BE2C (cell line): Measurements from ENCODE around the gene LDLRAD4.

Source experiments
- DNase-seq: peaks from one replicate; pipeline ENCODE4 v3.0.0-alpha.2; 2020
- H3K27me3 ChIP-seq: fragments of 250-450 bp; sonication (Bioruptor Pico); 2 replicates; pipeline ENCODE4 v1.5.1; 2020; ENCODE audit warnings: mild to moderate bottlenecking
- H3K36me3 ChIP-seq: fragments of 250-450 bp; sonication (Bioruptor Pico); 2 replicates; pipeline ENCODE4 v1.5.1; 2020; ENCODE audit warnings: mild to moderate bottlenecking
- H3K4me1 ChIP-seq: fragments of 250-450 bp; sonication (Bioruptor Pico); 2 replicates; pipeline ENCODE4 v1.5.1; 2020
- H3K4me3 ChIP-seq: 2 replicates; pipeline ENCODE4 v1.5.1; 2011; ENCODE audit warnings: low read depth, low read length
- H3K9me3 ChIP-seq: fragments of 250-450 bp; sonication (Bioruptor Pico); 2 replicates; pipeline ENCODE4 v1.5.1; 2020
- CTCF ChIP-seq: IDR thresholded peaks from 2 replicates; pipeline ENCODE4 v1.5.1; 2012; ENCODE audit warnings: mild to moderate bottlenecking, low read depth, low read length

LDLRAD4 gene

GRCh38 chr18:13389491-13390131 lies 171.1 kb downstream of the LDLRAD4 start:
- Histone ChIP-seq H3K27me3 (no peaks in the 10 kb centered on the region), H3K4me1 (no peaks in the 10 kb centered on the region), H3K4me3 (no peak overlapping the region), H3K9me3 (no peaks in the 10 kb centered on the region), H3K36me3 (no peaks in the 10 kb centered on the region)
- TF ChIP-seq CTCF: no peak
- DNase-seq: no peak

DNA sequence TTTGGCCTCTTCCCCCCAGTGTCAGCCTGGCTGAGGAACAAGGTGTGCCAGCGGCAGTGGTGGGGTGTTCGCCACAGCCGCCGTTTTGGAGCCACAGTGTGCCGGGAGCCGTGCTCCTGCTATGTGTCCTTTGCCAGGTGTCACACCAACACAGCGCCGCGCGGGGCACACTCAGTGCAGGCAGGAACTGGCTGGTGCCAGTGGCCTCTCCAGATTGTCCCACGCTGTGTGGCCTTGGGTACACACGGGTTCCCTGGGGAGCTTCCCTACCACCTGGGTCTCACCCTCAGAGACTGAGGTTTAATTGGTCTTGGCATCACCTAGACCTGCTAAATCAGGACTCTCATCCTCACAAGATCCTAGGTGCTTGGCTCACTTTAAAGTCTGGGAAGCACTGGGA lies 171.6 kb downstream of the LDLRAD4 start:
- H3K4me1 ChIP-seq: no peaks in the 10 kb centered on the region
- H3K27me3 ChIP-seq: no peaks in the 10 kb centered on the region
- no peaks in the 10 kb centered on the region for H3K36me3 ChIP-seq
- no peak for TF ChIP-seq CTCF
- no peak for DNase-seq
- no peak overlapping the region for H3K4me3 ChIP-seq
- H3K9me3 ChIP-seq: no peaks in the 10 kb centered on the region

- H3K36me3 ChIP-seq: no peaks in the 10 kb centered on the region
- H3K27me3 ChIP-seq: no peaks in the 10 kb centered on the region
- TF ChIP-seq CTCF: no peak
- H3K4me3 ChIP-seq: no peak overlapping the region
- H3K4me1 ChIP-seq: no peaks in the 10 kb centered on the region
- DNase-seq: no peak
- H3K9me3 ChIP-seq: no peaks in the 10 kb centered on the region
Measured at GRCh38 chr18:13390711-13391110, 172.2 kb downstream of the LDLRAD4 start.

- no peaks in the 10 kb centered on the region for H3K4me1 ChIP-seq
- H3K36me3 ChIP-seq: no peaks in the 10 kb centered on the region
- H3K4me3 ChIP-seq: no peak overlapping the region
- DNase-seq: no peak
- TF ChIP-seq CTCF: no peak
- H3K27me3 ChIP-seq: no peaks in the 10 kb centered on the region
- H3K9me3 ChIP-seq: no peaks in the 10 kb centered on the region
Measured at GRCh38 chr18:13392029-13392750, 173.6 kb downstream of the LDLRAD4 start.

- Histone ChIP-seq H3K4me3 (no peak overlapping the region), H3K9me3 (no peaks in the 10 kb centered on the region), H3K36me3 (no peaks in the 10 kb centered on the region), H3K27me3 (no peaks in the 10 kb centered on the region), H3K4me1 (no peaks in the 10 kb centered on the region)
- TF ChIP-seq CTCF: no peak
- no peak for DNase-seq
Measured at GRCh38 chr18:13392899-13393298, 174.3 kb downstream of the LDLRAD4 start.

- H3K27me3 ChIP-seq: no peaks in the 10 kb centered on the region
- no peaks in the 10 kb centered on the region for H3K4me1 ChIP-seq
- H3K4me3 ChIP-seq: no peak overlapping the region
- H3K36me3 ChIP-seq: no peaks in the 10 kb centered on the region
- no peaks in the 10 kb centered on the region for H3K9me3 ChIP-seq
- no peak for TF ChIP-seq CTCF
- DNase-seq: no peak
Measured at GRCh38 chr18:13393338-13393737, 174.8 kb downstream of the LDLRAD4 start.
